Fibroblast of lung (primary cell): ENCODE data around the gene GSG1L. TPM values are rescaled to one million over a fixed set of nuclear protein-coding genes. Genes with fewer than 3 reads are reported as not detected.

Experiments
- DNase-seq, 2 donors: peaks; one replicate each; pipeline versions ENCODE4 v3.0.0 to v3.0.0-alpha.2; 2010; ENCODE audit warnings: low read depth in 2 of 2
- H2AFZ ChIP-seq: 2 replicates; pipeline ENCODE4 v1.5.1; 2012; ENCODE audit warnings: low read length, control low read depth, inconsistent platforms
- H3K27ac ChIP-seq: 2 replicates; pipeline ENCODE4 v1.5.1; 2011; ENCODE audit warnings: low read length, control low read depth; ENCODE audit not compliant: insufficient read depth
- H3K27me3 ChIP-seq: 2 replicates; pipeline ENCODE4 v1.5.1; 2011; ENCODE audit warnings: mild to moderate bottlenecking, low read length; ENCODE audit not compliant: control insufficient read depth, insufficient read depth
- H3K36me3 ChIP-seq: 2 replicates; pipeline ENCODE4 v1.5.1; 2011; ENCODE audit warnings: low read length; ENCODE audit not compliant: control insufficient read depth, insufficient read depth
- H3K4me1 ChIP-seq: 2 replicates; pipeline ENCODE4 v1.5.1; 2011; ENCODE audit warnings: low read length; ENCODE audit not compliant: control insufficient read depth, insufficient read depth; ENCODE audit errors: extremely low read depth
- H3K4me2 ChIP-seq: 2 replicates; pipeline ENCODE4 v1.5.1; 2011; ENCODE audit warnings: low read length, control low read depth; ENCODE audit not compliant: insufficient read depth; ENCODE audit errors: extremely low read depth
- H3K4me3 ChIP-seq, 4 experiments: fragments of 200-600 bp in 1 of 4; sonication (generic) in 1 of 4; replicated peaks in 1 of 4; 2 replicates each; pipeline ENCODE4 v1.5.1; 2011 to 2016; ENCODE audit warnings: low read length in 4 of 4, low read depth in 3 of 4, mild to moderate bottlenecking in 3 of 4, control low read depth in 2 of 4, inconsistent platforms in 1 of 4, mixed read lengths in 1 of 4; ENCODE audit not compliant: insufficient read depth in 1 of 4; ENCODE audit errors: control extremely low read depth in 1 of 4
- H3K79me2 ChIP-seq: 2 replicates; pipeline ENCODE4 v1.5.1; 2012; ENCODE audit warnings: mild to moderate bottlenecking, low read length, inconsistent platforms; ENCODE audit not compliant: control insufficient read depth, insufficient read depth
- H3K9ac ChIP-seq: 2 replicates; pipeline ENCODE4 v1.5.1; 2011; ENCODE audit warnings: mild to moderate bottlenecking, low read length, control low read depth; ENCODE audit not compliant: insufficient read depth
- H3K9me3 ChIP-seq: 2 replicates; pipeline ENCODE4 v1.5.1; 2012; ENCODE audit warnings: low read depth, low read length; ENCODE audit not compliant: control insufficient read depth, insufficient read depth
- H4K20me1 ChIP-seq: 2 replicates; pipeline ENCODE4 v1.5.1; 2011; ENCODE audit warnings: low read length; ENCODE audit not compliant: control insufficient read depth, insufficient read depth; ENCODE audit errors: extremely low read depth
- CTCF ChIP-seq, 2 donors: IDR thresholded peaks in 1 of 2; conservative IDR thresholded peaks in 1 of 2; 1 replicate in 1 of 2; 2 replicates in 1 of 2; pipeline ENCODE4 v1.5.1; 2011 to 2012; ENCODE audit warnings: low read length in 2 of 2, control low read depth in 1 of 2, inconsistent platforms in 1 of 2, low read depth in 1 of 2, mild to moderate bottlenecking in 1 of 2
- EZH2 ChIP-seq: IDR thresholded peaks from 2 replicates; pipeline ENCODE4 v1.5.1; 2012; ENCODE audit warnings: low read length, control low read depth, mild to moderate bottlenecking; ENCODE audit errors: missing control alignments
- polyA plus RNA-seq, 2 donors: library from polyadenylated mRNA; depleted of rRNA in 1 of 2; stranded (reverse) in 1 of 2; unstranded in 1 of 2; fragments of >200 nt; gene quantifications; 2 replicates each; pipeline ENCODE4 v1.2.1, GENCODE V29; 2011 to 2012; ENCODE audit warnings: missing spikeins in 1 of 2
- total RNA-seq: library from RNA; depleted of rRNA; stranded (reverse); fragments of >200 nt; gene quantifications from 2 replicates; pipeline ENCODE4 v1.2.1, GENCODE V29; 2014

GSG1L gene
- total and polyA plus RNA-seq, 2 donors (not counting 1 experiment from before 2014, with no cell fraction given): not detected

- Histone ChIP-seq H3K4me1 (no peaks in the 10 kb centered on the region), H3K4me3 (no peak overlapping the region), H3K27ac (no peak overlapping the region), H3K9me3 (no peaks in the 10 kb centered on the region), H3K79me2 (peaks cover 7% of the 10 kb centered on the region), H3K4me2 (no peak overlapping the region), H3K27me3 (no peaks in the 10 kb centered on the region), H2AFZ (no peak overlapping the region), H3K36me3 (peaks cover 32% of the 10 kb centered on the region), H3K9ac (no peak overlapping the region), H4K20me1 (no peaks in the 10 kb centered on the region)
- TF ChIP-seq EZH2: no peak
- TF ChIP-seq CTCF (conservative IDR thresholded peaks at IDR 0.05 in 1 of 2, IDR thresholded peaks at IDR 0.05 in 1 of 2; ENCODE audit: low read depth in 1 of 2, low read length in 2 of 2): no peak
- no peak for DNase-seq
These were observed 47.0 kb upstream of the GSG1L start for GRCh38 chr16:28110479-28110878.

GRCh38 chr16:28110074-28110473, 46.6 kb upstream of the GSG1L start:
- Histone ChIP-seq H3K4me3 (no peak overlapping the region), H3K79me2 (peaks cover 7% of the 10 kb centered on the region), H3K4me2 (no peak overlapping the region), H3K27me3 (no peaks in the 10 kb centered on the region), H3K4me1 (no peaks in the 10 kb centered on the region), H4K20me1 (no peaks in the 10 kb centered on the region), H3K27ac (no peak overlapping the region), H3K9me3 (no peaks in the 10 kb centered on the region), H2AFZ (no peak overlapping the region), H3K36me3 (peaks cover 33% of the 10 kb centered on the region), H3K9ac (no peak overlapping the region)
- TF ChIP-seq CTCF (conservative IDR thresholded peaks at IDR 0.05 in 1 of 2, IDR thresholded peaks at IDR 0.05 in 1 of 2; ENCODE audit: low read depth in 1 of 2, low read length in 2 of 2) (no peak), EZH2 (no peak)
- DNase-seq: peak in 1 of 2 donors; percentile 22

- H2AFZ ChIP-seq: no peak overlapping the region
- H3K4me3 ChIP-seq: no peak overlapping the region
- DNase-seq: no peak
- H3K4me2 ChIP-seq: no peak overlapping the region
- peaks cover 7% of the 10 kb centered on the region for H3K79me2 ChIP-seq
- no peaks in the 10 kb centered on the region for H3K27me3 ChIP-seq
- no peaks in the 10 kb centered on the region for H4K20me1 ChIP-seq
- TF ChIP-seq EZH2 (no peak), CTCF (conservative IDR thresholded peaks at IDR 0.05 in 1 of 2, IDR thresholded peaks at IDR 0.05 in 1 of 2; ENCODE audit: low read depth in 1 of 2, low read length in 2 of 2) (no peak)
- H3K9me3 ChIP-seq: no peaks in the 10 kb centered on the region
- no peak overlapping the region for H3K9ac ChIP-seq
- no peak overlapping the region for H3K27ac ChIP-seq
- H3K4me1 ChIP-seq: no peaks in the 10 kb centered on the region
- H3K36me3 ChIP-seq: peaks cover 45% of the 10 kb centered on the region
These were observed 45.2 kb upstream of the GSG1L start for GRCh38 chr16:28108590-28109247.
